ENCODE results near the gene PET117. TPM values are rescaled to one million over a fixed set of nuclear protein-coding genes. Genes with fewer than 3 reads are reported as not detected.

PET117 gene
- total RNA-seq, 2 donors from 2014 or later = 7.0 to 14.6 TPM

- no peak overlapping the region for H3K4me3 Mint-ChIP-seq
- H3K4me1 Mint-ChIP-seq (ENCODE audit: low read depth in 2 of 2) = peaks cover 0 to 8% of the 10 kb centered on the region in 2 donors
- ATAC-seq (no peak), DNase-seq (ENCODE audit: low spot score) (no peak)
- peaks cover 5 to 11% of the 10 kb centered on the region in 2 donors for H3K27me3 Mint-ChIP-seq
- no peaks in the 10 kb centered on the region for H3K36me3 Mint-ChIP-seq
- H3K9me3 Mint-ChIP-seq = no peaks in the 10 kb centered on the region
- no peak overlapping the region for H3K27ac Mint-ChIP-seq
Measured at GRCh38 chr20:18132663-18133062, 5.0 kb upstream of the PET117 start.

- Mint-ChIP-seq H3K36me3 (no peaks in the 10 kb centered on the region), H3K4me3 (no peak overlapping the region), H3K27me3 (peaks cover 5 to 7% of the 10 kb centered on the region in 2 donors), H3K9me3 (no peaks in the 10 kb centered on the region), H3K4me1 (ENCODE audit: low read depth in 2 of 2) (peaks cover 6 to 11% of the 10 kb centered on the region in 2 donors), H3K27ac (no peak overlapping the region)
- no peak for ATAC-seq
- no peak for DNase-seq (ENCODE audit: low spot score)
Measured at GRCh38 chr20:18133962-18134361, 3.7 kb upstream of the PET117 start.

- Mint-ChIP-seq H3K4me1 (ENCODE audit: low read depth in 2 of 2) (peaks cover 18 to 30% of the 10 kb centered on the region in 2 donors), H3K4me3 (peak overlapping the region; percentile 78), H3K27me3 (peaks cover 0 to 4% of the 10 kb centered on the region in 2 donors), H3K27ac (peak overlapping the region; percentile 54 to 83), H3K36me3 (peaks cover 6% of the 10 kb centered on the region), H3K9me3 (no peaks in the 10 kb centered on the region)
- ATAC-seq = peak in 1 of 2 donors; percentile 0
- DNase-seq (ENCODE audit: low spot score) = no peak
Measured at GRCh38 chr20:18138266-18138582, 561 bp downstream of the PET117 start.

GRCh38 chr20:18138639-18139583 lies 1.2 kb downstream of the PET117 start:
- peaks cover 0 to 1% of the 10 kb centered on the region in 2 donors for H3K27me3 Mint-ChIP-seq
- H3K9me3 Mint-ChIP-seq = no peaks in the 10 kb centered on the region
- H3K27ac Mint-ChIP-seq = peak overlapping the region; percentile 54 to 83
- H3K36me3 Mint-ChIP-seq = peaks cover 6% of the 10 kb centered on the region
- no peak for DNase-seq (ENCODE audit: low spot score)
- no peak for ATAC-seq
- peaks cover 18 to 30% of the 10 kb centered on the region in 2 donors for H3K4me1 Mint-ChIP-seq (ENCODE audit: low read depth in 2 of 2)
- H3K4me3 Mint-ChIP-seq = peak overlapping the region; percentile 78

GRCh38 chr20:18139832-18140231 lies 2.2 kb downstream of the PET117 start:
- Mint-ChIP-seq H3K4me1 (ENCODE audit: low read depth in 2 of 2) (peaks cover 18 to 30% of the 10 kb centered on the region in 2 donors), H3K27ac (no peak overlapping the region), H3K4me3 (no peak overlapping the region), H3K36me3 (peaks cover 6% of the 10 kb centered on the region), H3K27me3 (no peaks in the 10 kb centered on the region), H3K9me3 (no peaks in the 10 kb centered on the region)
- no peak for DNase-seq (ENCODE audit: low spot score)
- no peak for ATAC-seq

- H3K27ac Mint-ChIP-seq = no peak overlapping the region
- no peaks in the 10 kb centered on the region for H3K9me3 Mint-ChIP-seq
- H3K27me3 Mint-ChIP-seq = no peaks in the 10 kb centered on the region
- no peak overlapping the region for H3K4me3 Mint-ChIP-seq
- ATAC-seq = no peak
- DNase-seq (ENCODE audit: low spot score) = no peak
- H3K36me3 Mint-ChIP-seq = peaks cover 6% of the 10 kb centered on the region
- peaks cover 6 to 17% of the 10 kb centered on the region in 2 donors for H3K4me1 Mint-ChIP-seq (ENCODE audit: low read depth in 2 of 2)
Measured at GRCh38 chr20:18144541-18145099, 7.0 kb downstream of the PET117 start.

GRCh38 chr20:18154342-18154741 lies 16.7 kb downstream of the PET117 start:
- peaks cover 0 to 8% of the 10 kb centered on the region in 2 donors for H3K4me1 Mint-ChIP-seq (ENCODE audit: low read depth in 2 of 2)
- H3K27ac Mint-ChIP-seq = no peak overlapping the region
- H3K36me3 Mint-ChIP-seq = peaks cover 6% of the 10 kb centered on the region
- H3K27me3 Mint-ChIP-seq = no peaks in the 10 kb centered on the region
- H3K9me3 Mint-ChIP-seq = no peaks in the 10 kb centered on the region
- no peak for DNase-seq (ENCODE audit: low spot score)
- no peak for ATAC-seq
- no peak overlapping the region for H3K4me3 Mint-ChIP-seq

GRCh38 chr20:18156045-18156444 lies 18.4 kb downstream of the PET117 start:
- DNase-seq (ENCODE audit: low spot score) (no peak), ATAC-seq (no peak)
- Mint-ChIP-seq H3K9me3 (no peaks in the 10 kb centered on the region), H3K36me3 (peaks cover 6% of the 10 kb centered on the region), H3K4me3 (no peak overlapping the region), H3K27ac (no peak overlapping the region), H3K27me3 (no peaks in the 10 kb centered on the region), H3K4me1 (ENCODE audit: low read depth in 2 of 2) (peaks cover 0 to 5% of the 10 kb centered on the region in 2 donors)

- Mint-ChIP-seq H3K27me3 (no peaks in the 10 kb centered on the region), H3K9me3 (no peaks in the 10 kb centered on the region), H3K4me1 (ENCODE audit: low read depth in 2 of 2) (peaks cover 22 to 26% of the 10 kb centered on the region in 2 donors), H3K4me3 (no peak overlapping the region), H3K36me3 (peaks cover 15% of the 10 kb centered on the region), H3K27ac (peak overlapping the region in 1 of 2 donors; percentile 48)
- DNase-seq (ENCODE audit: low spot score) (no peak), ATAC-seq (no peak)
Measured at GRCh38 chr20:18164356-18164755, 26.7 kb downstream of the PET117 start.

- H3K4me3 Mint-ChIP-seq = no peak overlapping the region
- no peaks in the 10 kb centered on the region for H3K9me3 Mint-ChIP-seq
- ATAC-seq (peak in 1 of 2 donors; percentile 38), DNase-seq (ENCODE audit: low spot score) (no peak)
- H3K36me3 Mint-ChIP-seq = peaks cover 15% of the 10 kb centered on the region
- H3K27me3 Mint-ChIP-seq = no peaks in the 10 kb centered on the region
- H3K4me1 Mint-ChIP-seq (ENCODE audit: low read depth in 2 of 2) = peaks cover 22 to 30% of the 10 kb centered on the region in 2 donors
- peak overlapping the region in 1 of 2 donors; percentile 75 for H3K27ac Mint-ChIP-seq
Measured at GRCh38 chr20:18165553-18165952, 27.9 kb downstream of the PET117 start.

- ATAC-seq (no peak), DNase-seq (ENCODE audit: low spot score) (no peak)
- Mint-ChIP-seq H3K27me3 (no peaks in the 10 kb centered on the region), H3K9me3 (no peaks in the 10 kb centered on the region), H3K4me3 (no peak overlapping the region), H3K27ac (peak overlapping the region in 1 of 2 donors; percentile 75), H3K36me3 (peaks cover 15% of the 10 kb centered on the region), H3K4me1 (ENCODE audit: low read depth in 2 of 2) (peaks cover 22 to 30% of the 10 kb centered on the region in 2 donors)
Measured at GRCh38 chr20:18166241-18166881, 28.7 kb downstream of the PET117 start.

- Mint-ChIP-seq H3K4me1 (ENCODE audit: low read depth in 2 of 2) (peaks cover 22 to 30% of the 10 kb centered on the region in 2 donors), H3K36me3 (peaks cover 14% of the 10 kb centered on the region), H3K27me3 (no peaks in the 10 kb centered on the region), H3K4me3 (no peak overlapping the region), H3K9me3 (no peaks in the 10 kb centered on the region), H3K27ac (peak overlapping the region in 1 of 2 donors; percentile 75)
- DNase-seq (ENCODE audit: low spot score) (no peak), ATAC-seq (no peak)
Measured at GRCh38 chr20:18166950-18167349, 29.3 kb downstream of the PET117 start.

- no peak overlapping the region for H3K4me3 Mint-ChIP-seq
- H3K27ac Mint-ChIP-seq = no peak overlapping the region
- DNase-seq (ENCODE audit: low spot score) = no peak
- peaks cover 10 to 12% of the 10 kb centered on the region in 2 donors for H3K4me1 Mint-ChIP-seq (ENCODE audit: low read depth in 2 of 2)
- H3K36me3 Mint-ChIP-seq = no peaks in the 10 kb centered on the region
- ATAC-seq = no peak
- H3K9me3 Mint-ChIP-seq = no peaks in the 10 kb centered on the region
- no peaks in the 10 kb centered on the region for H3K27me3 Mint-ChIP-seq
Measured at GRCh38 chr20:18172379-18172778, 34.7 kb downstream of the PET117 start.
